ENCODE results near the gene PKHD1. TPM values are rescaled to one million over a fixed set of nuclear protein-coding genes. Genes with fewer than 3 reads are reported as not detected.

PKHD1 gene
- total and polyA plus RNA-seq, 11 donors, result 0.02 to 0.04 TPM; not detected in 9

DNA sequence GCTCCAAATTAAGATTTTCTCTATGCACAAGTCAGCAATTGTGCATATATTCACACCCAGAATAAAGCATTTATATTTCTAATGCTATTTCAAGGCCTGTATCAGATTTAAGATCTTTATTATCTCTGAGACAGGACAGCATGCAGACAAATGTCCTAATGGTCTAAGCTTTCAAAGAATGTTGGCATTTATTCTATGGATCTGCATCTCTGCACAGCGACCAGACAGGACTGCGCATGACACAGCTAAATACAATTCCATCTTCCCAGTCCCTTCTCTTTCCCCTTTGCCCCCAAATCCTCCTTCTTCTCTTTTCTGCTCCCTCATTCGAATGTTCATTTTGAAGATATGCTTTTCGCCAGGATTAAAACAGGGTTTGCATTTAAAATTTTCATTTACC lies 478.5 kb downstream of the PKHD1 start:
- H3K4me3 ChIP-seq, result no peak overlapping the region
- H3K36me3 ChIP-seq, result no peaks in the 10 kb centered on the region
- no peaks in the 10 kb centered on the region for H3K4me1 ChIP-seq
- TF ChIP-seq POLR2A (IDR thresholded peaks at IDR 0.05), result no peak
- TF ChIP-seq, protein P1, sequence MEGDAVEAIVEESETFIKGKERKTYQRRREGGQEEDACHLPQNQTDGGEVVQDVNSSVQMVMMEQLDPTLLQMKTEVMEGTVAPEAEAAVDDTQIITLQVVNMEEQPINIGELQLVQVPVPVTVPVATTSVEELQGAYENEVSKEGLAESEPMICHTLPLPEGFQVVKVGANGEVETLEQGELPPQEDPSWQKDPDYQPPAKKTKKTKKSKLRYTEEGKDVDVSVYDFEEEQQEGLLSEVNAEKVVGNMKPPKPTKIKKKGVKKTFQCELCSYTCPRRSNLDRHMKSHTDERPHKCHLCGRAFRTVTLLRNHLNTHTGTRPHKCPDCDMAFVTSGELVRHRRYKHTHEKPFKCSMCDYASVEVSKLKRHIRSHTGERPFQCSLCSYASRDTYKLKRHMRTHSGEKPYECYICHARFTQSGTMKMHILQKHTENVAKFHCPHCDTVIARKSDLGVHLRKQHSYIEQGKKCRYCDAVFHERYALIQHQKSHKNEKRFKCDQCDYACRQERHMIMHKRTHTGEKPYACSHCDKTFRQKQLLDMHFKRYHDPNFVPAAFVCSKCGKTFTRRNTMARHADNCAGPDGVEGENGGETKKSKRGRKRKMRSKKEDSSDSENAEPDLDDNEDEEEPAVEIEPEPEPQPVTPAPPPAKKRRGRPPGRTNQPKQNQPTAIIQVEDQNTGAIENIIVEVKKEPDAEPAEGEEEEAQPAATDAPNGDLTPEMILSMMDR (IDR thresholded peaks at IDR 0.05), result no peak
- ATAC-seq (no peak), DNase-seq (no peak)
- intact Hi-C loops (cut with DNase I), result no loop called here
- H3K27ac ChIP-seq, result no peak overlapping the region
- WGBS, 4 donors, result 73 to 78% (median 76%) methylated on average over 4 of the region's 4 CpGs
- H3K9me3 ChIP-seq, result no peaks in the 10 kb centered on the region
- H3K27me3 ChIP-seq, result no peaks in the 10 kb centered on the region

DNA sequence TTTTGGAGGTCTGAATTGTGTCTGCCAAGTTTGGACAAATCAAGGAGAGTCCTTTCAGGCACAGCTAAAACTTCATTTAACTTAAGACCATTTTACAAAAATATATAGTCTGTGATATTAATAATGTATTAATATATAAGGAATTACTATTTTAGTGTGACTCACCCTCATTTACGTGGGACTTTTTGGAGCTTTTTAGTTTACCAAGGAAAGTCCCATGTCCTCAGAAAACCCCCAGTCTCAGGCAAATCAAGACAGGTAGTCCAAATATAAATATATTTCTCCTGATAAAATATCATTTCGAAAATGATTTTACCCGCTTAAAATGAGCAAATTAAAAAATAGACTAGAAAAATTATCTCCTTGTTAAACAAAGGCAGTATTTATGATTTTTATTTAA lies 479.0 kb downstream of the PKHD1 start:
- no peaks in the 10 kb centered on the region for H3K27me3 ChIP-seq
- ATAC-seq (no peak), DNase-seq (no peak)
- no peak overlapping the region for H3K27ac ChIP-seq
- no peak overlapping the region for H3K4me3 ChIP-seq
- no peaks in the 10 kb centered on the region for H3K9me3 ChIP-seq
- H3K4me1 ChIP-seq, result no peaks in the 10 kb centered on the region
- no peaks in the 10 kb centered on the region for H3K36me3 ChIP-seq
- no peak for TF ChIP-seq POLR2A (IDR thresholded peaks at IDR 0.05)
- TF ChIP-seq, protein P1 (IDR thresholded peaks at IDR 0.05), result no peak
- WGBS, 4 donors, result 81 to 83% (median 82%) methylated on average over 3 of the region's 3 CpGs
- intact Hi-C loops (cut with DNase I), result no loop called here

DNA sequence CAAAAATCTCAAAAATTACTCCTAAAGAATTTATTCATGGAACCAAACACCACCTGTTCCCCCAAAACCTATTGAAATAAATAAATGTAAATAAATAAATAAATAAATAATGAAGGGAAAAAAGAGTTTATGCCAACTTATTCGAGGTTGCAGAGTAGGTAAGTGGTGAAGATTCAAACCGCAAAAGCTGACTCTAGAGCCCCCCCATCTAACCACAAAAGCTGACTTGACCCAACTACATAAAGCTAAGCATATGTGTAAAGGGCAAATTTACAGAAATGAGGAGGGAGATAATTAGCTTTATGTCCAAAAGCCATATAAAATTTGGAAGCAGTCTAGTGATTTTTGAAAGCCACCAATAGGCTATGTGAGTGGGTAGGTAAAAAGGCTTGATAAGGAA lies 486.9 kb downstream of the PKHD1 start:
- no peak for TF ChIP-seq POLR2A (IDR thresholded peaks at IDR 0.05)
- TF ChIP-seq, protein P1 (IDR thresholded peaks at IDR 0.05), result no peak
- Histone ChIP-seq H3K27me3 (no peaks in the 10 kb centered on the region), H3K4me1 (no peaks in the 10 kb centered on the region), H3K9me3 (peaks cover 0 to 5% (median 0%) of the 10 kb centered on the region in 12 donors), H3K4me3 (no peak overlapping the region), H3K36me3 (no peaks in the 10 kb centered on the region), H3K27ac (no peak overlapping the region)
- 64 to 87% (median 82%) methylated on average over 2 of the region's 2 CpGs for WGBS, 4 donors
- intact Hi-C loops (cut with DNase I), result no loop called here
- DNase-seq (no peak), ATAC-seq (no peak)

DNA sequence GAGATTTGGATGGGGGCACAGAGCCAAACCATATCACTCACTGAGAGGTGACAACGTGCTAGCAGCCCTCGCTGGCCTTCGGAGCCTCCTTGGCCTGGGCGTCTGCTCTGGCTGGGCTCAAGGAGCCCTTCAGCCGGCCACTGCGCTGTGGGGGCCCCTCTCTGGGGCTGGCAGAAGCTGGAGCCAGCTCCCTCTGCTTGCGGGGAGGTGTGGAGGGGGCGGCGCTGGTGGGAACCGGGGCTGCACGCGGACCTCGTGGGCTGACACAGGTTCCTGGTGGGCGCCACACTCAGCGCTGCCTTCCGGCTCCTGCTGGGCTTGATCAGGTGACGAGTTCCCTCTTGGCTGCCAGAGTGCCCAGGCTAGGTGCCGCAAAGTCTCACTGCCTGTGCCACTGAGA lies 489.2 kb downstream of the PKHD1 start:
- no peak overlapping the region for H3K27ac ChIP-seq
- peaks cover 0 to 14% (median 0%) of the 10 kb centered on the region in 12 donors for H3K9me3 ChIP-seq
- no peaks in the 10 kb centered on the region for H3K4me1 ChIP-seq
- intact Hi-C loops (cut with DNase I), result no loop called here
- H3K4me3 ChIP-seq, result no peak overlapping the region
- WGBS, 4 donors, result 81 to 92% (median 83%) methylated on average over 14 to 18 of the region's 18 CpGs
- ATAC-seq (no peak), DNase-seq (peak in 1 of 5 donors; percentile 45)
- H3K36me3 ChIP-seq, result no peaks in the 10 kb centered on the region
- no peak for TF ChIP-seq POLR2A (IDR thresholded peaks at IDR 0.05)
- TF ChIP-seq, protein P1 (IDR thresholded peaks at IDR 0.05), result no peak
- H3K27me3 ChIP-seq, result no peaks in the 10 kb centered on the region

Measured in heart left ventricle (tissue), 16 donors.